HG03521 (cell line): ENCODE measurements around the gene PRKAR1A.

Experiments used
- ATAC-seq: cut with Tn5 transposase; IDR thresholded peaks from one replicate; pipeline ENCODE4 v1.9.1; 2021; ENCODE audit warnings: mild to moderate bottlenecking, moderate library complexity; ENCODE audit not compliant: unreplicated experiment

Gene PRKAR1A

GRCh38 chr17:68598545-68598961, 86.3 kb downstream of the PRKAR1A start:
- no peak for ATAC-seq

- no peak for ATAC-seq
These were observed 86.9 kb downstream of the PRKAR1A start for GRCh38 chr17:68599091-68599490.

GRCh38 chr17:68599552-68600066, 87.4 kb downstream of the PRKAR1A start:
- ATAC-seq, result no peak

- ATAC-seq, result no peak
These were observed 88.1 kb downstream of the PRKAR1A start for GRCh38 chr17:68600067-68600930.
